ENCODE results near the gene FAM222A.

GRCh38 chr12:109734219-109735000 lies 20.8 kb downstream of the FAM222A start:
- no peak for TF ChIP-seq CTCF (IDR thresholded peaks at IDR 0.05)
- no peak for TF ChIP-seq POLR2A (IDR thresholded peaks at IDR 0.05)
